ENCODE data around the gene SEMA6A.

SEMA6A gene

GRCh38 chr5:116488356-116489041 lies 86.1 kb downstream of the SEMA6A start:
- H3K79me2 ChIP-seq (ENCODE audit: insufficient read depth, low read length): no peaks in the 10 kb centered on the region
- no peak overlapping the region for H3K9ac ChIP-seq (ENCODE audit: low read length)
- H3K9me2 ChIP-seq (ENCODE audit: low read depth, low read length): no peaks in the 10 kb centered on the region
- no peak for TF ChIP-seq EZH2 (IDR thresholded peaks at IDR 0.05; ENCODE audit: borderline replicate concordance, low read length)
- TF ChIP-seq, protein P1, sequence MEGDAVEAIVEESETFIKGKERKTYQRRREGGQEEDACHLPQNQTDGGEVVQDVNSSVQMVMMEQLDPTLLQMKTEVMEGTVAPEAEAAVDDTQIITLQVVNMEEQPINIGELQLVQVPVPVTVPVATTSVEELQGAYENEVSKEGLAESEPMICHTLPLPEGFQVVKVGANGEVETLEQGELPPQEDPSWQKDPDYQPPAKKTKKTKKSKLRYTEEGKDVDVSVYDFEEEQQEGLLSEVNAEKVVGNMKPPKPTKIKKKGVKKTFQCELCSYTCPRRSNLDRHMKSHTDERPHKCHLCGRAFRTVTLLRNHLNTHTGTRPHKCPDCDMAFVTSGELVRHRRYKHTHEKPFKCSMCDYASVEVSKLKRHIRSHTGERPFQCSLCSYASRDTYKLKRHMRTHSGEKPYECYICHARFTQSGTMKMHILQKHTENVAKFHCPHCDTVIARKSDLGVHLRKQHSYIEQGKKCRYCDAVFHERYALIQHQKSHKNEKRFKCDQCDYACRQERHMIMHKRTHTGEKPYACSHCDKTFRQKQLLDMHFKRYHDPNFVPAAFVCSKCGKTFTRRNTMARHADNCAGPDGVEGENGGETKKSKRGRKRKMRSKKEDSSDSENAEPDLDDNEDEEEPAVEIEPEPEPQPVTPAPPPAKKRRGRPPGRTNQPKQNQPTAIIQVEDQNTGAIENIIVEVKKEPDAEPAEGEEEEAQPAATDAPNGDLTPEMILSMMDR (IDR thresholded peaks at IDR 0.05; ENCODE audit: low read length): no peak
- peaks cover 16% of the 10 kb centered on the region for H3K4me1 ChIP-seq (ENCODE audit: insufficient read depth, low read length, severe bottlenecking)
- H3K27me3 ChIP-seq (ENCODE audit: insufficient read depth, low read length): no peaks in the 10 kb centered on the region
- H3K4me3 ChIP-seq (ENCODE audit: low read depth, low read length, poor library complexity, severe bottlenecking): no peak overlapping the region
- H4K20me1 ChIP-seq (ENCODE audit: insufficient read depth, low read length): no peaks in the 10 kb centered on the region
- H3K36me3 ChIP-seq (ENCODE audit: insufficient read depth, low read length): no peaks in the 10 kb centered on the region
- H3K27ac ChIP-seq (ENCODE audit: low read depth, low read length, poor library complexity, severe bottlenecking): no peak overlapping the region
- H3K4me2 ChIP-seq (ENCODE audit: low read length): no peak overlapping the region
- H2AFZ ChIP-seq (ENCODE audit: low read length): no peak overlapping the region
- no peaks in the 10 kb centered on the region for H3F3A ChIP-seq (ENCODE audit: insufficient read depth, low read length)
- H3K9me3 ChIP-seq (ENCODE audit: low read length): no peaks in the 10 kb centered on the region

GRCh38 chr5:116487045-116487444 lies 87.6 kb downstream of the SEMA6A start:
- Histone ChIP-seq H3K9me3 (ENCODE audit: low read length) (no peaks in the 10 kb centered on the region), H3K4me1 (ENCODE audit: insufficient read depth, low read length, severe bottlenecking) (peaks cover 7% of the 10 kb centered on the region), H3K79me2 (ENCODE audit: insufficient read depth, low read length) (no peaks in the 10 kb centered on the region), H3F3A (ENCODE audit: insufficient read depth, low read length) (no peaks in the 10 kb centered on the region), H3K36me3 (ENCODE audit: insufficient read depth, low read length) (no peaks in the 10 kb centered on the region), H3K27me3 (ENCODE audit: insufficient read depth, low read length) (no peaks in the 10 kb centered on the region), H3K4me3 (ENCODE audit: low read depth, low read length, poor library complexity, severe bottlenecking) (no peak overlapping the region), H3K27ac (ENCODE audit: low read depth, low read length, poor library complexity, severe bottlenecking) (no peak overlapping the region), H3K9ac (ENCODE audit: low read length) (no peak overlapping the region), H3K9me2 (ENCODE audit: low read depth, low read length) (no peaks in the 10 kb centered on the region), H3K4me2 (ENCODE audit: low read length) (no peak overlapping the region), H2AFZ (ENCODE audit: low read length) (no peak overlapping the region), H4K20me1 (ENCODE audit: insufficient read depth, low read length) (no peaks in the 10 kb centered on the region)
- TF ChIP-seq, protein P1 (IDR thresholded peaks at IDR 0.05; ENCODE audit: low read length): no peak
- TF ChIP-seq EZH2 (IDR thresholded peaks at IDR 0.05; ENCODE audit: borderline replicate concordance, low read length): no peak

GRCh38 chr5:116486588-116486987 lies 88.0 kb downstream of the SEMA6A start:
- Histone ChIP-seq H3K9me2 (ENCODE audit: low read depth, low read length) (no peaks in the 10 kb centered on the region), H3K79me2 (ENCODE audit: insufficient read depth, low read length) (no peaks in the 10 kb centered on the region), H3K4me1 (ENCODE audit: insufficient read depth, low read length, severe bottlenecking) (peaks cover 2% of the 10 kb centered on the region), H2AFZ (ENCODE audit: low read length) (no peak overlapping the region), H3K27ac (ENCODE audit: low read depth, low read length, poor library complexity, severe bottlenecking) (no peak overlapping the region), H3K9me3 (ENCODE audit: low read length) (no peaks in the 10 kb centered on the region), H3K36me3 (ENCODE audit: insufficient read depth, low read length) (no peaks in the 10 kb centered on the region), H3K9ac (ENCODE audit: low read length) (no peak overlapping the region), H3K4me3 (ENCODE audit: low read depth, low read length, poor library complexity, severe bottlenecking) (no peak overlapping the region), H3K27me3 (ENCODE audit: insufficient read depth, low read length) (no peaks in the 10 kb centered on the region), H3K4me2 (ENCODE audit: low read length) (no peak overlapping the region), H3F3A (ENCODE audit: insufficient read depth, low read length) (no peaks in the 10 kb centered on the region), H4K20me1 (ENCODE audit: insufficient read depth, low read length) (no peaks in the 10 kb centered on the region)
- TF ChIP-seq, protein P1 (IDR thresholded peaks at IDR 0.05; ENCODE audit: low read length): no peak
- TF ChIP-seq EZH2 (IDR thresholded peaks at IDR 0.05; ENCODE audit: borderline replicate concordance, low read length): no peak
